Measurements from ENCODE around the gene CSTPP1.

DNA sequence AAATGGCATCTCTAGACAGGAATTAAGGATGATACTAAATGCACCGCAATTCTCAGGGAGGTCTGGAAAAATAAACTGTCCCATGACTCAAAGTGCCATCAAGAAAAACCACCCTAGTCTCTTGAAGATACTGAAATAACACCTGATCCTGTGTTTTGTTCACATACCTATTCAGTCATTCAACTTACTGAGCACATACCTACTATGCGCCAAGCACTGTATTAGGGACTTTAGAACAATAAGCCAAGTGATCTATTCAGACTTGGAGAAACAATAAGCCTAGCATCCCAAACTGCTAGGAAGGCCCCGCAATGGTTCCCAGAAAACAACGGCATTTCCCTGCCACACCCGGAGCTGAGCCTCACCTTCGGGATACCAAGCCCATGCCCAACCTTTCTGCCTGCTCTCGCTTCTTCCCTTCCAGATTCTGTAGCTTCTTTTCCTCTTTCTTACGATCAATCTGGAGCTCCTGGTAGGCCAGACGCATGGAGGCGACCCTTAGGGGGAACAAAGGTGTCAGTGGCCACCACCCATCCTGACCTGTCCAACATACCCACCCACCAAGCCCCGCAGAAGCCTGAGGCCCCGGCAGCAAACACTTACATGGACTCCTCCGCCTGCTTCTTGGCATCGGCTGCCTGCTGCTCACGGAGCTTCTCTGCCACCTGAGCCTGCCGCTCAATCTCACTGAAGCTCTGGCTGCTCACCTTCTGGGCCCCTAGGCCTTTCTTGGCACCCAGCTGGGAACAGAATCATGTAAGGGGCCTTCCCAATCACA, 234.7 kb downstream of the CSTPP1 start:
- TF ChIP-seq POLR2A (IDR thresholded peaks at IDR 0.05) (no peak), POLR2AphosphoS5 (IDR thresholded peaks at IDR 0.05) (no peak)
- TF ChIP-seq, protein P1, sequence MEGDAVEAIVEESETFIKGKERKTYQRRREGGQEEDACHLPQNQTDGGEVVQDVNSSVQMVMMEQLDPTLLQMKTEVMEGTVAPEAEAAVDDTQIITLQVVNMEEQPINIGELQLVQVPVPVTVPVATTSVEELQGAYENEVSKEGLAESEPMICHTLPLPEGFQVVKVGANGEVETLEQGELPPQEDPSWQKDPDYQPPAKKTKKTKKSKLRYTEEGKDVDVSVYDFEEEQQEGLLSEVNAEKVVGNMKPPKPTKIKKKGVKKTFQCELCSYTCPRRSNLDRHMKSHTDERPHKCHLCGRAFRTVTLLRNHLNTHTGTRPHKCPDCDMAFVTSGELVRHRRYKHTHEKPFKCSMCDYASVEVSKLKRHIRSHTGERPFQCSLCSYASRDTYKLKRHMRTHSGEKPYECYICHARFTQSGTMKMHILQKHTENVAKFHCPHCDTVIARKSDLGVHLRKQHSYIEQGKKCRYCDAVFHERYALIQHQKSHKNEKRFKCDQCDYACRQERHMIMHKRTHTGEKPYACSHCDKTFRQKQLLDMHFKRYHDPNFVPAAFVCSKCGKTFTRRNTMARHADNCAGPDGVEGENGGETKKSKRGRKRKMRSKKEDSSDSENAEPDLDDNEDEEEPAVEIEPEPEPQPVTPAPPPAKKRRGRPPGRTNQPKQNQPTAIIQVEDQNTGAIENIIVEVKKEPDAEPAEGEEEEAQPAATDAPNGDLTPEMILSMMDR (IDR thresholded peaks at IDR 0.05) = no peak
